ENCODE results near the gene EDNRA.

Gene EDNRA

DNA sequence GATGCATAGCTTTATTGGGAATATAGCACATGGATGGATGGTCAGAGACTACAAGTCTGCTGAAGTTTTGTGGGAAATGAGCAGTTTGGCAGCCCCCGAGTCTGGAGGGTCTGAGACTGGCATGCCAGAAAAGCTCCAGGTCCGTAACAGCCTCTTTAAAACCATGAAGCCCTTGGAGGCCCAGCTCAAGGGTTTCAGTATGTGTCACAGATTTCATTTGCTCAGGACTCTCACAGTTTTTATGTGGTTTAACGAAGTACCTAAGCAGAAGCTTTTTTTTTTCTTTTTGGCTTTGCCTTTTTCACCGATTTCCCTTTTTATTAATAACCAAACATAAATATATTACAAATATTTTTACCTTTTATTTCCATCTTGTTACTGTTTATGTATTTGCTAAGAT, 105.7 kb downstream of the EDNRA start:
- FAIRE-seq = no peak

GRCh38 chr4:147587041-147587440, 106.1 kb downstream of the EDNRA start:
- FAIRE-seq (no peak), DNase-seq (ENCODE audit: low spot score) (no peak)

More for the DNA sequence above, 105.7 kb downstream of the EDNRA start:
- DNase-seq (ENCODE audit: low spot score) = no peak

GRCh38 chr4:147589586-147589985, 108.7 kb downstream of the EDNRA start:
- FAIRE-seq (no peak), DNase-seq (ENCODE audit: low spot score) (no peak)

GRCh38 chr4:147590249-147590920, 109.5 kb downstream of the EDNRA start:
- FAIRE-seq = peak; percentile 55

DNA sequence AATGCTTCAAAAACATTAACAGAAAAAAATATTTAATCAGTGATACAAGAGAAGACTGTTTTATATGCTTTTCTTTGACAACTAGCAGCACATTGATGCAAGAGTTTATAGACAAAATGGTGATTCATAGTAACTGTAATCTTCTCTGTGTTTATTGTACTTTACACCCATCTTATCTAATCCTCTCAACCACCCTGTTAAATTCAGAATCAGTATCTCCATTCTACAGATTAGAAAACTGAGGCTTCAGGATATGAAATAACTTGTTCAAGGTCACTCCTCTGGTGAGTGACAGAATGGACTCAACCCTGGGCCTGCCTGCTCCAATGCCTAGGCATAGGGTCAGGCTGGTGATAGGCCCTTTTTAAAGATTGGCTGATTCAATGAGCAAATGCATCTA, 110.2 kb downstream of the EDNRA start:
- FAIRE-seq (no peak), DNase-seq (ENCODE audit: low spot score) (no peak)

More at GRCh38 chr4:147590249-147590920, 109.5 kb downstream of the EDNRA start:
- peak; percentile 20 for DNase-seq (ENCODE audit: low spot score)

- FAIRE-seq = no peak
- no peak for DNase-seq (ENCODE audit: low spot score)
Observed at GRCh38 chr4:147594107-147594506, 113.2 kb downstream of the EDNRA start.
